Transverse colon (tissue), 4 donors: ENCODE data around the gene AMOTL1. TPM values are rescaled to one million over a fixed set of nuclear protein-coding genes. Genes with fewer than 3 reads are reported as not detected.

ENCODE experiments used
- DNase-seq: peaks from one replicate; pipeline ENCODE4 v3.0.0-alpha.2; 2019
- H3K27ac ChIP-seq, 4 donors: fragments of 200-600 bp; sonication (generic); 2 replicates each; pipeline ENCODE4 v1.5.1; 2016 to 2018; ENCODE audit warnings: inconsistent platforms in 4 of 4
- H3K27me3 ChIP-seq: fragments of 200-600 bp; sonication (generic); 2 replicates; pipeline ENCODE4 v1.5.1; 2017; ENCODE audit warnings: inconsistent platforms
- H3K36me3 ChIP-seq, 4 donors: fragments of 200-600 bp; sonication (generic); 2 replicates each; pipeline ENCODE4 v1.5.1; 2017 to 2019; ENCODE audit warnings: inconsistent platforms in 4 of 4
- H3K4me1 ChIP-seq, 4 donors: fragments of 200-600 bp; sonication (generic); 2 replicates each; pipeline ENCODE4 v1.5.1; 2017 to 2020; ENCODE audit warnings: inconsistent platforms in 4 of 4
- H3K4me3 ChIP-seq, 4 donors: fragments of 200-600 bp; sonication (generic); 1 replicate in 1 of 4; 2 replicates in 3 of 4; pipeline versions ENCODE4 v1.5.1 to v1.6.1; 2017 to 2019; ENCODE audit warnings: inconsistent platforms in 4 of 4
- H3K9me3 ChIP-seq, 2 donors: fragments of 200-600 bp; sonication (generic); 2 replicates each; pipeline ENCODE4 v1.5.1; 2017 to 2019; ENCODE audit warnings: inconsistent platforms in 2 of 2
- EP300 ChIP-seq: sonication (generic); formaldehyde crosslinking; IDR thresholded peaks from one replicate; pipeline ENCODE4 v1.6.1; 2017; ENCODE audit warnings: antibody characterized with exemption, low read depth
- POLR2A ChIP-seq: fragments of 450-650 bp; IDR thresholded peaks from one replicate; pipeline ENCODE4 v1.6.1; 2016; ENCODE audit warnings: antibody characterized with exemption, mild to moderate bottlenecking, moderate library complexity
- POLR2AphosphoS5 ChIP-seq, 3 donors: sonication (generic); formaldehyde crosslinking; IDR thresholded peaks; one replicate each; pipeline ENCODE4 v1.6.1; 2016; ENCODE audit warnings: antibody characterized with exemption in 3 of 3
- WGBS, 2 donors: methylation state at CpG; one replicate each; pipeline ENCODE4 v1.1.5; 2018; ENCODE audit warnings: low coverage in 1 of 2; 5-methylcytosine and 5-hydroxymethylcytosine counted together
- in situ Hi-C, 4 donors: fragments of 200-750 bp; cut with MboI; loops; one replicate each; pipeline versions ENCODE4 v1.15.0 to v1.15.1; 2017; ENCODE audit warnings: low sequenced_read_pairs in 3 of 4, low pct_ligation_motif_present in 1 of 4, low pct_unique_long_range_greater_than_20kb in 1 of 4
- intact Hi-C: fragments of 100-400 bp; cut with DNase I; formaldehyde crosslinking; loops from one replicate; pipeline ENCODE4 v1.15.1; 2023; ENCODE audit warnings: low total_unique reads
- total RNA-seq, 4 donors: library from RNA; depleted of rRNA; stranded (reverse); fragments of >200 nt; gene quantifications; one replicate each; pipeline ENCODE4 v1.1.0, GENCODE V29; 2016
- TF ChIP-seq, protein P1 (sequence below), 5 experiments: fragments of 200-600 bp in 3 of 5; fragments of 450-650 bp in 2 of 5; sonication (generic) in 3 of 5; IDR thresholded peaks; 1 replicate in 2 of 5; 2 replicates in 3 of 5; pipeline ENCODE4 v1.5.1; 2016 to 2017; ENCODE audit warnings: antibody characterized with exemption in 5 of 5, inconsistent platforms in 3 of 5, mild to moderate bottlenecking in 2 of 5, moderate library complexity in 1 of 5

The AMOTL1 gene
- total RNA-seq, 4 donors from 2014 or later, result 14.3 to 23.9 (median 16.8) TPM

DNA sequence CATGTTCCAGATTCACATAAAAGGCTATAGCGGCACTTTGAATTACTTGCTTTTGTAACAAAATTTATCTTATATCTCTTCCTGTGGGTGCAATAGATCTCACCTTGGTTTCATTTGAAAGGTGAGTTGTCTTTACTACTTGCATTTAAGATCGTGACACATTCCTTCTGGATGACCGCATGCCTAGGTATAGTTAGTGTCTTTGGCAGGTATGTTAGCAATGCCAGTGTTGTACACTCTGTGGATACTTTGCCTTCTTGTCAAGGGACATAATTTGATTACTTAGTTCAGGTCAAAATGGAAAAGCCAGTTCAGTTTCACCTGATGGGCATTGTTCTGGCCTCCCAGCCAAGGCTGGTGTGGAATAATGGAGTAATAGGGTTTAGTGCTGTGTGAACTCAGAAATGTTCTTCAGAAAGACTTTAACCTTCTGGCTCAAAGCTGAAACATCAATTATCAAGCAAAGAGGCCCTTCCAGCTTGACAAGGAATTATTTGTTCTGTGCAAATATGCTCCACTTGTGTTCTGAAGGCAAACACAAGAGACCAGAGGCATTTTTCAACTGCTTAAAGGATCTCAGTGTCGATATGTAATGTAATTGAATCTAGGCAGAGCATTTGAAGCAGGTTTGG, 64.6 kb downstream of the AMOTL1 start:
- 75 to 86% methylated on average over 4 of the region's 4 CpGs for WGBS, 2 donors
- Histone ChIP-seq H3K27me3 (no peaks in the 10 kb centered on the region), H3K36me3 (peaks cover 0 to 5% (median 0%) of the 10 kb centered on the region in 4 donors), H3K4me1 (peaks cover 0 to 16% (median 11%) of the 10 kb centered on the region in 4 donors), H3K27ac (no peak overlapping the region), H3K4me3 (no peak overlapping the region), H3K9me3 (no peaks in the 10 kb centered on the region)
- in situ Hi-C loops (no loop called here), intact Hi-C loops (no loop called here)
- TF ChIP-seq POLR2A (no peak), POLR2AphosphoS5 (IDR thresholded peaks at IDR 0.05) (no peak), EP300 (no peak)
- TF ChIP-seq, protein P1, sequence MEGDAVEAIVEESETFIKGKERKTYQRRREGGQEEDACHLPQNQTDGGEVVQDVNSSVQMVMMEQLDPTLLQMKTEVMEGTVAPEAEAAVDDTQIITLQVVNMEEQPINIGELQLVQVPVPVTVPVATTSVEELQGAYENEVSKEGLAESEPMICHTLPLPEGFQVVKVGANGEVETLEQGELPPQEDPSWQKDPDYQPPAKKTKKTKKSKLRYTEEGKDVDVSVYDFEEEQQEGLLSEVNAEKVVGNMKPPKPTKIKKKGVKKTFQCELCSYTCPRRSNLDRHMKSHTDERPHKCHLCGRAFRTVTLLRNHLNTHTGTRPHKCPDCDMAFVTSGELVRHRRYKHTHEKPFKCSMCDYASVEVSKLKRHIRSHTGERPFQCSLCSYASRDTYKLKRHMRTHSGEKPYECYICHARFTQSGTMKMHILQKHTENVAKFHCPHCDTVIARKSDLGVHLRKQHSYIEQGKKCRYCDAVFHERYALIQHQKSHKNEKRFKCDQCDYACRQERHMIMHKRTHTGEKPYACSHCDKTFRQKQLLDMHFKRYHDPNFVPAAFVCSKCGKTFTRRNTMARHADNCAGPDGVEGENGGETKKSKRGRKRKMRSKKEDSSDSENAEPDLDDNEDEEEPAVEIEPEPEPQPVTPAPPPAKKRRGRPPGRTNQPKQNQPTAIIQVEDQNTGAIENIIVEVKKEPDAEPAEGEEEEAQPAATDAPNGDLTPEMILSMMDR (IDR thresholded peaks at IDR 0.05), result no peak
- DNase-seq, result no peak

DNA sequence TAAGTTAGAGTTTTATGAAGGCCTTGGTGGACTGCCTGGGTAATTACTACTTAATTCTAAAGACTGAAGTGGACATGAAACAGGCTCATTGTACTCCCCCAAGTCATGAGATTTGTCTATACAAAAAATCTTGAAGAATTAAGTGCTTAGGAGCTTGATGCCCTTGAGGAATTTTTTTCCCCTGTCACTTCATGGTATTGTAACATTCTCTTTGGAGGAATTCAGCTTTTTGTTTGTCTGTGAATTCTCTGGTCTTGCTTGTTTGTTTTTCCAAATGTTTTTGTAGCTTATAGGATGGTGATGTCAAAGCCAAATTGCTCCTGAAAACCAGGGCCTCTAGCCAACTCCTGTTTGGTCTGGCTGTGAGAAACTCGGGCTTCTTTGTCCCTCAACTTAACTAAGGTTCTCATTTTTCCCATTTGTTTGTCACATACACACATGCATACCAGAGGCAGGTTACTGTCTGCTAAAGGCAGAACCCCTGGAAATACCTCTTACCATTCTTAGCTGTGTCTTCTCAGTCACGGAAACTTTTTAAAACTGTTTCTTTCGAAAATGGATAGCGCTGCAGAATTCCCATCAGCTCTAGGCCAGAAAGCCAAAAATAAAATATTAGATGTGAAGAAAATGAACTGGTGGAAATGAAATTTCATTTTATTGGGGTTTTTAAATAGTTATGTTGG, 66.9 kb downstream of the AMOTL1 start:
- Histone ChIP-seq H3K9me3 (no peaks in the 10 kb centered on the region), H3K4me3 (no peak overlapping the region), H3K4me1 (peaks cover 0 to 20% (median 11%) of the 10 kb centered on the region in 4 donors), H3K36me3 (peaks cover 0 to 5% (median 0%) of the 10 kb centered on the region in 4 donors), H3K27ac (peak overlapping the region in 3 of 4 donors; percentile 4 to 38 (median 32)), H3K27me3 (no peaks in the 10 kb centered on the region)
- 57 to 79% methylated on average over 4 of the region's 4 CpGs for WGBS, 2 donors
- intact Hi-C loops, result no loop called here
- no peak for DNase-seq
- in situ Hi-C loops, result no loop called here
- TF ChIP-seq, protein P1 (IDR thresholded peaks at IDR 0.05), result no peak
- TF ChIP-seq POLR2AphosphoS5 (IDR thresholded peaks at IDR 0.05) (no peak), EP300 (no peak), POLR2A (no peak)

DNA sequence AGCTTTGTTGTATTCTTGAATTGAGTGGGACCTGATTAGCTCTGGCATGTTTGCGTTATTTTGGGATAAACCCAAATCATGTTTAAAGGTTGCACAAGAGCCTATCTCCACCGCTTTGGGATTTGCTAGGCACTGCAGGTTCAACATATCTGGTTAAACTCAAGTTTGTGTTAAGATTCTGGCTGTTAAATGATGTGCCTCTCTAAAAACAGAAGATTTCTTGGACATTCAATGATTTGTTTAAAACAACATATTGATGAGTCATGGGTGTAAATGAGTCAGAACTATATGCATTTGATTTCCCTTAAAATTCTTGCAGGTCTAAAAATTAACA, 67.4 kb downstream of the AMOTL1 start:
- H3K4me1 ChIP-seq, result peaks cover 0 to 20% (median 11%) of the 10 kb centered on the region in 4 donors
- DNase-seq, result no peak
- no peaks in the 10 kb centered on the region for H3K9me3 ChIP-seq
- H3K4me3 ChIP-seq, result no peak overlapping the region
- TF ChIP-seq, protein P1 (IDR thresholded peaks at IDR 0.05), result no peak
- TF ChIP-seq POLR2A (no peak), POLR2AphosphoS5 (IDR thresholded peaks at IDR 0.05) (no peak), EP300 (no peak)
- no peaks in the 10 kb centered on the region for H3K27me3 ChIP-seq
- H3K27ac ChIP-seq, result peak overlapping the region in 2 of 4 donors; percentile 32 to 38
- H3K36me3 ChIP-seq, result peaks cover 0 to 5% (median 0%) of the 10 kb centered on the region in 4 donors
- 70 to 92% methylated on average over 2 of the region's 2 CpGs for WGBS, 2 donors
- in situ Hi-C loops (no loop called here), intact Hi-C loops (no loop called here)

DNA sequence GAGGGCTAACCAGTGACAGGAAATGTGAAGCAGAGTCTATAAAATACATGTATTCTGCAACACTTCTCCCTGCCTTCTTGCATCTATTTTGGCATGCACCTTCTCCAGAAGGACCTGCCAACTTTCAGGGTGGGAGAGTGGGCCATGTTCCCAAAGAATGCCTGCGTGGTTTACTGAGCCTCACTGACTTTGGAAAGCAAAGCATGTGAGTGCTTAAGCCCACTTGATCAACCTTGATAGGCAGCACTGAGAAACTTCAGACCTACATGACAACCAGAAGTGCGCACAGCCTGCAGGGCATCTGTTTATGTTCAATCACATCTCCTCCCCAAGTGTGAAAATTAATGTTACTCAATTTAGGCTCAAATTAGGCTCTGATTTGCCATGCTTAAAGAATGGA, 69.2 kb downstream of the AMOTL1 start:
- no peaks in the 10 kb centered on the region for H3K27me3 ChIP-seq
- peak overlapping the region in 3 of 4 donors; percentile 19 to 30 (median 20) for H3K27ac ChIP-seq
- H3K4me3 ChIP-seq, result no peak overlapping the region
- no peaks in the 10 kb centered on the region for H3K9me3 ChIP-seq
- no peaks in the 10 kb centered on the region for H3K36me3 ChIP-seq
- in situ Hi-C loops, result no loop called here
- DNase-seq, result no peak
- TF ChIP-seq EP300 (peak; percentile 36), POLR2AphosphoS5 (IDR thresholded peaks at IDR 0.05) (peak in 2 of 3 donors; percentile 16 to 60)
- TF ChIP-seq, protein P1 (IDR thresholded peaks at IDR 0.05), result no peak
- H3K4me1 ChIP-seq, result peaks cover 0 to 20% (median 11%) of the 10 kb centered on the region in 4 donors
- intact Hi-C loops, result no loop called here
- WGBS, 2 donors, result 70% methylated on average over 2 of the region's 2 CpGs; no CpG with 5 or more reads in 1 of the 2 donors
